Measurements from ENCODE around the gene KANK3.
A peak's percentile ranks its signal among the peaks of the same experiment; 100 is the strongest.
"Not testable (repeated sequence)": the region's sequence is repeated elsewhere in the genome, so short reads cannot be mapped to it uniquely, and the experiment has no call there.

The KANK3 gene

GRCh38 chr19:8316351-8317125 lies 26.5 kb downstream of the KANK3 start:
- no peak for DNase-seq (ENCODE audit: low read depth)

DNA sequence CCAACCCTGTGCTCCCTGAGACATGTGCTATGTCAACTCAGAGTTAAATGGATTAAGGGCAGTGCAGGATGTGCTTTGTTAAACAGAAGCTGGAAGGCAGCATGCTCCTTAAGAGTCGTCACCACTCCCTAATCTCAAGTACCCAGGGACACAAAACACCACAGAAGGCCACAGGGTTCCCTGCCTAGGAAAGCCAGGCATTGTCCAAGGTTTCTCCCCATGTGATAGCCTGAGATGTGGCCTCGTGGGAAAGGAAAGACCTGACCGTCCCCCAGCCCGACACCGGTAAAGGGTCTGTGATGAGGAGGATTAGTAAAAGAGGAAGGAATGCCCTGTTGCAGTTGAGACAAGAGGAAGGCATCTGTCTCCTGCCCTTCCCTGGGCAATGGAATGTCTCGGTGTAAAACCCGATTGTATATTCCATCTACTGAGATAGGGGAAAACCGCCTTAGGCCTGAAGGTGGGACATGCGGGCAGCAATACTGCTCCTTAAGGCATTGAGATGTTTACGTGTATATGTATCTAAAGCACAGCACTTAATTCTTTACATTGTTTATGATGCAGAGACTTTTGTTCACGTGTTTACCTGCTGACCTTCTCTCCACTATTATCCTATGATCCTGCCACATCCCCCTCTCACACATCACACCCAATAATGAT lies 28.0 kb downstream of the KANK3 start:
- DNase-seq (ENCODE audit: low read depth): not testable (repeated sequence)

GRCh38 chr19:8311461-8312260 lies 31.4 kb downstream of the KANK3 start:
- no peak for DNase-seq (ENCODE audit: low read depth)

DNA sequence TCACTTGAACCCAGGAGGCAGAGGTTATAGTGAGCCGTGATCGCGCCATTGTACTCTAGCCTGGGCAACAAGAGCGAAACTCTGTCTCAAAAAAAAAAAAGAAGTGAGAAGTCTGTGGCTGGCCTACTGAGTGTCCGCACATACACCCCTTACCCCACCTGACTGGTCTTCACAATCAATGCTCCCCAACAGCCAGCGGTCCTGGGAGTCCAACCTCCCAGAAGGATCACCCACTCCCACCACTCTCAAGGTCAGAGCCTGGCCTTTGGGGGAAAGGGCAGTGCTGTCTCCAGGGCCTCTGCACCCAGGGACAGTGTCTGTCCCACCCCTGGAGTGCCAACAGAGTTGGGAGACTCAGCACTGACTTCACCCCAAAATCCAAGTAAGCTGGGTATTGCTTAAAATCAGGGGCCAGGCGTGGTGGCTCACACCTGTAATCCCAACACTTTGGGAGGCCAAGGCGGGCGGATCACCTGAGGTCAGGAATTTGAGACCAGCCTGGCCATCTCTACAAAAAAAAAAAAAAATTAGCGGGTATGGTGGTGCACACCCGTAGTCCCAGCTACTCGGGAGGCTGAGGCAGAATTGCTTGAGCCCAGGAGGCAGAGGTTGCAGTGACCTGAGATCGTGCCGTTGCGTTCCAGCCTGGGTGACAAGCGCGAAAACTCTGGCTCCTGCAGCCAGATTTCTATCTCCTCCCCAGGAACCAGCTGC lies 32.6 kb downstream of the KANK3 start:
- no peak for DNase-seq (ENCODE audit: low read depth)

- DNase-seq (ENCODE audit: low read depth): no peak
These were observed 34.2 kb downstream of the KANK3 start for GRCh38 chr19:8308891-8309291.

DNA sequence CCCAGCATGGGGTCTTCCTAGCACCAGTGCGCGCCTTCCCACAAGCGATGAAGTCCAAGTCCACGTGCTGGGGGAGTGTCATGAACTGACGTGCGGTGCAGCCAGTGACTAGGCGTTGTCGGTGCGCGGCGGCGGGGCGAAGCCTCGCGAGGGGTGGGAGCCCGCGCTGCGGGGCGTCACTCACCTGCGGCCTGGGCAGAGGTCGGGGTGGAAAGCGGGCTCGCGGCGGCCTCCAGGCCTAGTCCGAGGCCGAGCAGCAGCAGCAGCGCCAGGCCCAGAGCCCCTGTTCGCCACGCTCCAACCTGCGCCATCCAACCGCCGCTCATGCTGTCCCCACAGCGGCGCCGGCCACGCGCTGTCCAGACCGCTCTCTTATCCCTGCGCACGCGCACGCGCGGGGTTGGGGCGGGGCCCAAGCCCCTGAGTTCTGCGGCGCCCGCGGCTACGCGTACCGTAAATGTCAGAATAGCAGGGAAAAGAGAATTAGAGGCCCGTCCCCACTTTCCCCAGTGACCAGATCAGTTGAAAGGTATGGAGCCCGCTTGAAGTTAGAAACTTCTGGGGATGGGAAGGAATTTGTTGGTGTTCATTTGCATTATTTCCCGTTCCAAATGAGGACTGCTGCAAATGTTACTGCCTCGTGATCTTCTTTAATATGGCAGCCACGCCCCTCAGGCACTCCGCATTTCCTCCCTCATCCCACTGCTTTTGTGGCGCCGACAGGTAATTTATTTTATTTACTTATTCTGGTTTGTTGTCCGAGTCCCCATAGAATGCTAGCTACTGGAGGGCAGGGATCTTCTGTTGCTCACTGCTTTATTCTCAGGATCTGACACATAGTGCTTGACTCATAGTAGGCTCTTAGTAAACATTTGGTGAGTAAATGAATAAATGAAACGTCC lies 34.8 kb downstream of the KANK3 start, which contains the start of gene CD320:
TSS of gene CD320 (minus strand) at position 394 of the 902 bp plus-strand sequence. CDS start at position 326, 68 bp downstream.
- DNase-seq (ENCODE audit: low read depth): peak; percentile 72

DNA sequence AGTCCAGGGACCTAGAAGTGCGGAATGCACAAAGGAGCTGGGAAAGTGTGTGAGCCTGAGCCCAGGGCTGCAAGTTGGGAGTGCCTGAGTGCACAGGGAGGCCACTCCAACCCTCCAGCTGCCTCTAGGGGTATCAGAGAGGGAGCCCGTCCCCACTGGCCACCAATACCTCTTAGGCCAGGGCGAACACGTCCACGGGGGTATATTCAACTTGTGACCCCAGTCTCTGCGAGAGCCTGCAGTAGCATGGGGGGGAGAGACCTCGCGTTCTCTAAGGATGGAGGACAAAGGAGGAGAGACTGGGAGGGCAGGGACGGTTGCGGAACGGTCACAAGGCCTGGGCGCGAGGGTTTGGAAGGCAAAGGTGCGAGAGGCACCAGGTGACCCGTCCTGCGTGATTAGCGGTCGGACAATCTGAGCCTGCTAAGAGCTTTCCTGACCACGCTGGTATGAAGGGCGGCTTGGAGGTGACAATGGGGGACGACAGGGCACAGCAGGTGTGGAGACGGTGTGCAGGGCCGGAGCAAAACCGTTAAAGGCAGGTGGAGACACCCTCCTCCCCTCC lies 35.6 kb downstream of the KANK3 start:
- DNase-seq (ENCODE audit: low read depth): no peak

DNA sequence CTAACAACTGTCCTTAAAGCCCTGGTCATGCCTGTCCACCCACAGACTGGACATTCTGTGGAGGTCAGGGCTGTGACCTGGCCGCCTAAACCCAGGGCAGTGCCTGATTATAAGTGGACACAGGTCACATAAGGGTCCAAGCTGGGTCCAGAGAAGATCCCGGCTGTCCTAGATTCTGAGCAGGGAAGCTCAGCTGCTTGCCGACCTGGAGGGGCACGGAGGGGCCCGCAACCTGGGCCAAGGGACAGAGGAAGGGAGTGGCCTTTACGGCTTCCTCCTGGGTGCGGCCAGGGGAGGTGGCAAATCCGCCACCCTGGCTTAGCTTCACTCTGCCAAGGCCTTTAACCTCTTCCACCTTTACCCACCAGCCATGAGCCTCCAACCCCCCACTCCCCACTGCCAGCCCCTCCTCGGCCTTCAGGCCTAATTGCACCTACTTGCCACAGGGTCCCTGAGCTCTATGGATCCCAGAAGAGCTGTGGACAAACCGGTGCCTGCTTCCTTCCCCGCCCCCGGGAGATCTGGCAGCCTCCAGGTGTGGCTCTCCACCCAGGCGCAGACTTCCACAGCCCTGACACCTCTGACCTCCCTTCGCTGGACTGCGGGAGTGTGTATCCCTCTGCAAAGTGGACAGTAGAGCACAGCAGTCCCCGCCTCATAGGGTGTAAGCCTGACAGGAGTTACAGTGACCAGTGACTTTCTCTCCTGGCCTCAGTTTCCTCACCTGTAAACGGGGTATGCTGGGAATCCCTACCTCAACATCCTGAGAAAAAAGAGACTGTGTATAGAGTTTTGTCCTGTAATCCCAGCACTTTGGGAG lies 36.6 kb downstream of the KANK3 start:
- no peak for DNase-seq (ENCODE audit: low read depth)

DNA sequence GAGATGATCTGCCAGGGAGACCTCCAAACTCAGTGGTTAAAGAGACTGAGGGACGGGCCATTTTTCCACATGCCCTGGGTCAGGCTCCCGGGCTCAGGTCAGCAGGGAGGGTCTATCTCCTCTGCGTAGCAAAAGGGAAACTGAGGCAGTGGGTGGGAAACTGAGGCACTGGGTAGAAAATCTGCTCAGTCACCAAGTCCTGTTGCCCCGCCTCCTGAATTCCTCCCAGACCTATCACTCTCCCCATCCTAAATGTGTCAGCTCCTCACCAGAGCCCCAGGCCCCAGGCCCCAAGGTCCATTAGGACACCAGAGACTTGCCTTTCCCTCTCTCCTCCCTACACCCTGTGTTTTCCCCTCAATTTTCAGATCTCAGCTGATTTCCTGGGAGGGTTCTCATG lies 37.3 kb downstream of the KANK3 start:
- no peak for DNase-seq (ENCODE audit: low read depth)

GRCh38 chr19:8304841-8305621 lies 38.0 kb downstream of the KANK3 start:
- no peak for DNase-seq (ENCODE audit: low read depth)

DNA sequence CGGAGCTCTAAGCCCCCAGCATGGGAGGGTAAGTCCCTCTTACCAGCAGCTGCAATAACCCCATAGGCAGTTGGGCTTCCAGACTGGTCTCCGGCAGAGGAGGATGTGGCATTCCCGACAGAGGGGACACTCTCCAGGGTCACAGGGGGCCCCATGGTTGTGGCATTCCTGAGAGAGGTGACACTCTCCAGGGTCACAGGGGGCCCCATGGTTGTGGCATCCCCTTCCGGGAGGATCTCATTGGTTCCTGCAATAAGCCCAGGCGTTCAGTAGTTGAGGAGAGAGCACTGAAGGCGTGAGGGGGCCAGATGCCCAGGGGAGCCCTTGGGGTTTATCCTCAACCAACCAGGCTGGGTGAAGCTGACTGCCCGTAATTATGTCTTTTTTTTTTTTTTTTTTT lies 40.3 kb downstream of the KANK3 start:
- no peak for DNase-seq (ENCODE audit: low read depth)

DNA sequence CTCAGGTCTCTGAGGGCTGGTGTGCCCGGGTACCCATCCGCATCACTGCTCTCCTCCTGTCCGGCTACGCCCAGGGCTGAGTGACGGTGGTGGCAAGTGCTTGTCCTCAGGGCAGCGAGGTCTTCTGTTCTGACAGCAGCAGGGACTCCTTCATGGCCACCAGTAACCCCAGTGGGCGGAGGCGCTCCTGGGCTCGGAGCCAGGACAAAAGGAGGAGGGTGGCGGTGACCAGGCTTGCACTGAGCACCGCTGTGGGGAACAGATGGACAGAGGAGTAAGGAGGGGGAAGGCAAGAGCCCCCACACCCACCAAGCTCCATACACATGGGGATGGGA lies 40.7 kb downstream of the KANK3 start:
- no peak for DNase-seq (ENCODE audit: low read depth)

GRCh38 chr19:8291337-8291736 lies 51.7 kb downstream of the KANK3 start:
- not testable (repeated sequence) for DNase-seq (ENCODE audit: low read depth)

- DNase-seq (ENCODE audit: low read depth): not testable (repeated sequence)
These were observed 66.6 kb downstream of the KANK3 start for GRCh38 chr19:8276508-8276907.

Data from stimulated activated CD8-positive, alpha-beta memory T cell treated with anti-CD3 and anti-CD28 coated beads, Interleukin-15, amount 100 ng/mL, for 24 hours (primary cell).